GM12878 (cell line): ENCODE data around the gene SLAMF1. TPM values are rescaled to one million over a fixed set of nuclear protein-coding genes. Genes with fewer than 3 reads are reported as not detected.

ENCODE experiments used
- BCLAF1 ChIP-seq: fragments of 450-650 bp; IDR thresholded peaks from 2 replicates; pipeline ENCODE4 v1.6.1; 2017; ENCODE audit warnings: antibody characterized with exemption, mild to moderate bottlenecking, moderate library complexity
- ESRRA ChIP-seq: IDR thresholded peaks from 2 replicates; pipeline ENCODE4 v1.6.1; 2012; ENCODE audit warnings: mild to moderate bottlenecking, low read length, improper control_type of control experiment
- IRF5 ChIP-seq: fragments of 450-650 bp; IDR thresholded peaks from 2 replicates; pipeline ENCODE4 v1.6.1; 2017; ENCODE audit warnings: borderline replicate concordance
- MEF2A ChIP-seq: IDR thresholded peaks from 2 replicates; pipeline ENCODE4 v1.6.1; 2011; ENCODE audit warnings: low read depth, mild to moderate bottlenecking, low read length, moderate library complexity; ENCODE audit not compliant: insufficient read depth
- NFYB ChIP-seq: IDR thresholded peaks from 2 replicates; pipeline ENCODE4 v1.6.1; 2011; ENCODE audit warnings: low read depth, mild to moderate bottlenecking, low read length, improper control_type of control experiment, moderate library complexity; ENCODE audit not compliant: insufficient read depth
- NKRF ChIP-seq: fragments of 450-650 bp; conservative IDR thresholded peaks from 2 replicates; pipeline ENCODE4 v1.6.1; 2017; ENCODE audit warnings: mild to moderate bottlenecking, moderate library complexity
- NR2C1 ChIP-seq: fragments of 450-650 bp; IDR thresholded peaks from 2 replicates; pipeline ENCODE4 v1.6.1; 2017; ENCODE audit warnings: antibody characterized with exemption, mild to moderate bottlenecking, moderate library complexity
- NR2F1 ChIP-seq: fragments of 450-650 bp; conservative IDR thresholded peaks from 2 replicates; pipeline ENCODE4 v1.6.1; 2017; ENCODE audit warnings: mild to moderate bottlenecking
- RB1 ChIP-seq: fragments of 450-650 bp; formaldehyde crosslinking; IDR thresholded peaks from 2 replicates; pipeline ENCODE4 v1.6.1; 2017; ENCODE audit warnings: mild to moderate bottlenecking, borderline replicate concordance
- RUNX3 ChIP-seq: IDR thresholded peaks from 2 replicates; pipeline ENCODE4 v1.6.1; 2012; ENCODE audit warnings: low read length, inconsistent platforms
- SREBF2 ChIP-seq: IDR thresholded peaks from 2 replicates; pipeline ENCODE4 v1.6.1; 2012; ENCODE audit warnings: mild to moderate bottlenecking, low read length
- STAT1 ChIP-seq: fragments of 450-650 bp; conservative IDR thresholded peaks from 2 replicates; pipeline ENCODE4 v1.6.1; 2014; ENCODE audit warnings: antibody characterized with exemption, mild to moderate bottlenecking
- TARDBP ChIP-seq: IDR thresholded peaks from 2 replicates; pipeline ENCODE4 v1.6.1; 2016; ENCODE audit warnings: borderline replicate concordance
- ZBTB4 ChIP-seq: fragments of 450-650 bp; formaldehyde crosslinking; IDR thresholded peaks from 2 replicates; pipeline ENCODE4 v1.4.0; 2022; ENCODE audit warnings: mild to moderate bottlenecking, moderate library complexity
- ZBTB40 ChIP-seq: fragments of 450-650 bp; IDR thresholded peaks from 2 replicates; pipeline ENCODE4 v1.6.1; 2016; ENCODE audit warnings: mild to moderate bottlenecking, moderate library complexity, borderline replicate concordance
- polyA plus RNA-seq, 11 experiments: library from polyadenylated mRNA; depleted of rRNA in 4 of 11; unstranded in 6 of 11; stranded (reverse) in 5 of 11; fragments of >200 nt; fragmentation: Nextera tagmentation in 4 of 11; fragmentation: Illumina TruSeq in 1 of 11; extraction: Ambion mirVana in 4 of 11; extraction: Trizol in 1 of 11; gene quantifications; 1 replicate in 1 of 11; 2 replicates in 10 of 11; pipeline versions ENCODE4 v1.2.1 to v1.2.3, GENCODE V29; 2011 to 2016; ENCODE audit warnings: inconsistent platforms in 2 of 11, missing spikeins in 2 of 11, low read depth in 1 of 11
- total RNA-seq, 4 experiments: library from RNA; depleted of rRNA in 3 of 4; stranded (reverse); fragments of >200 nt in 3 of 4; fragmentation: Illumina TruSeq in 1 of 4; extraction: Trizol in 1 of 4; gene quantifications; 2 replicates each; pipeline versions ENCODE4 v1.2.1 to v1.2.3, GENCODE V29; 2013 to 2021

Gene SLAMF1
- total and polyA plus RNA-seq, 10 of the 15 experiments (the other 5 are each of a cell fraction or from before 2014, with no cell fraction given) = 87.3 to 260 (median 131) TPM

GRCh38 chr1:160626509-160627342, 20.1 kb downstream of the SLAMF1 start (continued):
- TF ChIP-seq ZBTB4 (peak; percentile 59; the same call in 1 of the 2 replicates), ESRRA (no peak), BCLAF1 (no peak), SREBF2 (no peak), RUNX3 (peak; percentile 80), NR2C1 (no peak), STAT1 (no peak; the same call in 1 of the 2 replicates), NFYB (no peak), ZBTB40 (no peak), RB1 (no peak), NKRF (no peak), MEF2A (0 out of 2 replicates have a peak, but pooled peaks have one; percentile 4), IRF5 (no peak), NR2F1 (no peak), TARDBP (no peak)
